ENCODE data around the gene FAT4. TPM values are rescaled to one million over a fixed set of nuclear protein-coding genes. Genes with fewer than 3 reads are reported as not detected.

FAT4 gene
- total and polyA plus RNA-seq, 2 donors (not counting 3 experiments of a cell fraction or from before 2014, with no cell fraction given) = 16.4 to 39.1 TPM

DNA sequence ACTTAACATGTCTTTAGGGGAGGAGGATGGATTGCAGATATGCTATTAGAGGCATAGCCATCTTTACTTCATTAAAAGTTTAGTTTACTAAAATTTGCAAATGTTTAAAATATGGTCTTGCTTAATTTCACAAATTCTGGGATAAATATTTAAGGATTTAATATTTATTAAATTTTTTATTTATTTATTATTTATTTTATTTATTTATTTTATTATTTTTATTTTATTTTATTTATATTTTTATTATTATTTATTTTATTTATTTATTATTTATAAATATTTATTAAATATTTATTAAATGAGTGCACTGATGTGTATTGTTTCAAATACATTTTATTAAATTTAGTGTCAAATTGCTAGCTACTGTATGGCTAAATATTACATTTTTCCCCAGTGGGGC is 46.0 kb downstream of the FAT4 start:
- DNase-seq (ENCODE audit: low read depth, low spot score) = no peak
- Histone ChIP-seq H3K4me3 (replicated peaks in 1 of 3; ENCODE audit: insufficient read depth in 1 of 3, low read depth in 1 of 3, low read length in 3 of 3) (no peak overlapping the region), H3K4me2 (ENCODE audit: insufficient read depth, low read length) (no peak overlapping the region), H3K9me3 (replicated peaks; ENCODE audit: control insufficient read depth, insufficient read depth, low read length) (no peaks in the 10 kb centered on the region), H3K27me3 (ENCODE audit: control insufficient read depth in 2 of 2, insufficient read depth in 2 of 2, low read length in 2 of 2) (no peaks in the 10 kb centered on the region), H3K36me3 (ENCODE audit: control insufficient read depth in 2 of 2, extremely low read depth in 1 of 2, insufficient read depth in 2 of 2, low read length in 2 of 2) (no peaks in the 10 kb centered on the region), H3K27ac (ENCODE audit: insufficient read depth, low read depth, low read length) (no peak overlapping the region), H3K79me2 (ENCODE audit: control insufficient read depth, insufficient read depth, low read length) (no peaks in the 10 kb centered on the region), H4K20me1 (replicated peaks; ENCODE audit: control insufficient read depth, extremely low read depth, insufficient read depth, low read length) (no peaks in the 10 kb centered on the region), H3K9me1 (replicated peaks; ENCODE audit: control insufficient read depth, extremely low read depth, insufficient read depth, low read length) (peaks cover 2% of the 10 kb centered on the region), H3K9ac (replicated peaks; ENCODE audit: extremely low read depth, insufficient read depth, low read length) (no peak overlapping the region), H3K4me1 (ENCODE audit: control insufficient read depth, extremely low read depth, insufficient read depth, low read length) (no peaks in the 10 kb centered on the region), H2AFZ (ENCODE audit: low read depth, low read length) (no peak overlapping the region)
- no peak for TF ChIP-seq POLR2AphosphoS5 (IDR thresholded peaks at IDR 0.05; ENCODE audit: insufficient read depth, low read depth, low read length)
- no peak for TF ChIP-seq JUN (IDR thresholded peaks at IDR 0.05; ENCODE audit: borderline replicate concordance, insufficient read depth, insufficient read length, low read depth)
- no peak for TF ChIP-seq FOS (IDR thresholded peaks at IDR 0.05; ENCODE audit: borderline replicate concordance, insufficient read depth, low read length)
- no peak for TF ChIP-seq MYC (IDR thresholded peaks at IDR 0.05; ENCODE audit: low read depth, low read length)
- TF ChIP-seq, protein P1, sequence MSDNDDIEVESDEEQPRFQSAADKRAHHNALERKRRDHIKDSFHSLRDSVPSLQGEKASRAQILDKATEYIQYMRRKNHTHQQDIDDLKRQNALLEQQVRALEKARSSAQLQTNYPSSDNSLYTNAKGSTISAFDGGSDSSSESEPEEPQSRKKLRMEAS (IDR thresholded peaks at IDR 0.05; ENCODE audit: insufficient read depth, insufficient read length) = no peak
- TF ChIP-seq, protein P2, sequence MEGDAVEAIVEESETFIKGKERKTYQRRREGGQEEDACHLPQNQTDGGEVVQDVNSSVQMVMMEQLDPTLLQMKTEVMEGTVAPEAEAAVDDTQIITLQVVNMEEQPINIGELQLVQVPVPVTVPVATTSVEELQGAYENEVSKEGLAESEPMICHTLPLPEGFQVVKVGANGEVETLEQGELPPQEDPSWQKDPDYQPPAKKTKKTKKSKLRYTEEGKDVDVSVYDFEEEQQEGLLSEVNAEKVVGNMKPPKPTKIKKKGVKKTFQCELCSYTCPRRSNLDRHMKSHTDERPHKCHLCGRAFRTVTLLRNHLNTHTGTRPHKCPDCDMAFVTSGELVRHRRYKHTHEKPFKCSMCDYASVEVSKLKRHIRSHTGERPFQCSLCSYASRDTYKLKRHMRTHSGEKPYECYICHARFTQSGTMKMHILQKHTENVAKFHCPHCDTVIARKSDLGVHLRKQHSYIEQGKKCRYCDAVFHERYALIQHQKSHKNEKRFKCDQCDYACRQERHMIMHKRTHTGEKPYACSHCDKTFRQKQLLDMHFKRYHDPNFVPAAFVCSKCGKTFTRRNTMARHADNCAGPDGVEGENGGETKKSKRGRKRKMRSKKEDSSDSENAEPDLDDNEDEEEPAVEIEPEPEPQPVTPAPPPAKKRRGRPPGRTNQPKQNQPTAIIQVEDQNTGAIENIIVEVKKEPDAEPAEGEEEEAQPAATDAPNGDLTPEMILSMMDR (IDR thresholded peaks at IDR 0.05; ENCODE audit: extremely low read depth in 1 of 2, insufficient read depth in 1 of 2, low read depth in 1 of 2, low read length in 2 of 2) = no peak
- no peak for TF ChIP-seq POLR2A (IDR thresholded peaks at IDR 0.05; ENCODE audit: low read depth, low read length)
- no peak for TF ChIP-seq GATA2 (IDR thresholded peaks at IDR 0.05; ENCODE audit: insufficient read depth, insufficient read length, low read depth, low read length)
- no peak for TF ChIP-seq EZH2 (IDR thresholded peaks at IDR 0.05; ENCODE audit: borderline replicate concordance, low read depth, low read length, severe bottlenecking)
- ChIA-PET CTCF (no interaction called here), POLR2A (no interaction called here)
- intact Hi-C loops (cut with micrococcal nuclease) (no loop called here), dilution Hi-C loops (cut with MboI; ENCODE audit: extremely low pct_ligation_motif_present, low sequenced_read_pairs) (no loop called here)
- FAIRE-seq = no peak
- BruUV-seq (replicated peaks) = no TSS peak

Small RNA genes lying within 50 kb of the gene (small RNA-seq; reads per million reads assigned to genes)
- gene RF00019 (ENCODE audit: insufficient read depth, insufficient read length, low read depth, low replicate concordance) = not detected
